Effector memory CD4-positive, alpha-beta T cell (primary cell): Measurements from ENCODE around the gene HOXA6.

Experiments
- DNase-seq, 3 donors: peaks; one replicate each; pipeline ENCODE4 v3.0.0-alpha.2; 2020
- H3K27ac ChIP-seq: 2 replicates; pipeline ENCODE4 v1.7.0; 2013; ENCODE audit warnings: mild to moderate bottlenecking, low read length, moderate library complexity; ENCODE audit not compliant: insufficient read depth, poor library complexity, severe bottlenecking
- H3K27me3 ChIP-seq: replicated peaks from 2 replicates; pipeline ENCODE4 v1.7.0; 2013; ENCODE audit warnings: mild to moderate bottlenecking, low read length; ENCODE audit not compliant: insufficient read depth, control insufficient read depth, poor library complexity, severe bottlenecking
- H3K36me3 ChIP-seq: 2 replicates; pipeline ENCODE4 v1.7.0; 2013; ENCODE audit warnings: mild to moderate bottlenecking, low read length, moderate library complexity; ENCODE audit not compliant: control insufficient read depth, insufficient read depth
- H3K4me1 ChIP-seq: 2 replicates; pipeline ENCODE4 v1.7.0; 2013; ENCODE audit warnings: low read length, mild to moderate bottlenecking; ENCODE audit not compliant: control insufficient read depth, insufficient read depth, poor library complexity, severe bottlenecking
- H3K4me3 ChIP-seq: 2 replicates; pipeline ENCODE4 v1.7.0; 2013; ENCODE audit warnings: low read length, low read depth, mild to moderate bottlenecking; ENCODE audit not compliant: insufficient read depth, poor library complexity, severe bottlenecking
- H3K9me3 ChIP-seq: 2 replicates; pipeline ENCODE4 v1.7.0; 2013; ENCODE audit warnings: mild to moderate bottlenecking, low read length, moderate library complexity; ENCODE audit not compliant: control insufficient read depth

The HOXA6 gene

DNA sequence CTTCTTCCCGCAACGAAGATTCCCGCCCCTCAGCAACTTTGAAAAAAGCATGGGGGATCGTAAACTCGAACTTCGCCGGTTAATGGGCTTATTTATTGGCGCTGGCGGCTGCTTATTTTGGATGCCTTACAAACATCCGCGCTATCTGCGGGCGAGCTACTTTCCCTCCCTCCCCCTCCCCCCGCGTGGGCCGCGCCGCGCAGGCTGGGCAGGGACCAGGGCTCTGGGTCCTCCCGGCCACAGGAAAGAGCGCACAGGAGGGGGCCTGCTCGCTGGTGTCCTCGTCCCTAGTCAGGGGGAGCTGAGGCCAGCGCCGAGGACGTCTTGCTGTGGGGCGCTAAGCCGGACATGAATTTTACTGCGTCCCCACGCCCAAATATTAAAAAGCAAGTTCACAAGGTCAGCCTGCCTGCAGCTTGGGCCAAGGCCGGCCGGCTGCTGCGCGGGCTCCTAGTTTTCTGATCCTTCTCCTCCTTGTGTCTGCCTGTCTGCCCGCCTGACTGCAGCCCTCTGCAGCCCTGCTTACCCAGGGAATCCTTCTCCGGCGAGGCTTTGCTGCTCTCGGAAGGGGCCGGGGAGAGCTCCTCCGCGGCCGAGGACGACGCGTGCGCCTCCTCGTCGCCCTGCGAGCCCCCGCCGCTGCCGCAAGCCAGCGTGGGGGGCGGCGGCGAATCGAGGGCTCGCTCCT is 25.4 kb upstream of the HOXA6 start:
- H3K9me3 ChIP-seq = no peaks in the 10 kb centered on the region
- peak overlapping the region; percentile 40 for H3K4me3 ChIP-seq
- H3K36me3 ChIP-seq = no peaks in the 10 kb centered on the region
- no peak overlapping the region for H3K27ac ChIP-seq
- peaks cover 84% of the 10 kb centered on the region for H3K27me3 ChIP-seq
- peaks cover 37% of the 10 kb centered on the region for H3K4me1 ChIP-seq
- no peak for DNase-seq

DNA sequence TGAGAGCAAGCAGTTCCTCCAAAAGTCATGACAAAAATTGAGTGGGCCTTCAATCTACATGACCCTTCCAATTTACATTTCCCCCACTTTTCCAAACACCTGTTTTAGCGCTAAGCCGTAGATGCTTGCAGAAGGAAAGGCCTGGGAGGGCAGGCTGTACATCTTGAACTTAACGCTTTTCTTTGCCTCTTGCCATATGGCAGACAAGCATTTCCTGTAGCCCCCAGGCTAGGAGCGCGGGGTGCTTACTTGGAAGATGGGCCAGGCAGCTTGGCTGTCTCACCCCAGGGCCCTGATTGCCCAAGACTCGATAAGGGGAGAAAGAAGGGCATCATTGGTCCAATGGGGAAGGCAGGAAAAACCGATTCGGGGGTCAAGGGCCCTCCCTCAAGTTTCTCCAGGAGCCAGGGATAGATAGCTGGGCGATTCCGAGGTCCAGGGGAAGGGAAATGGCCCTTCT is 24.8 kb upstream of the HOXA6 start:
- Histone ChIP-seq H3K4me1 (peaks cover 37% of the 10 kb centered on the region), H3K9me3 (no peaks in the 10 kb centered on the region), H3K4me3 (peak overlapping the region; percentile 40), H3K36me3 (no peaks in the 10 kb centered on the region), H3K27me3 (peaks cover 89% of the 10 kb centered on the region), H3K27ac (no peak overlapping the region)
- DNase-seq = no peak

DNA sequence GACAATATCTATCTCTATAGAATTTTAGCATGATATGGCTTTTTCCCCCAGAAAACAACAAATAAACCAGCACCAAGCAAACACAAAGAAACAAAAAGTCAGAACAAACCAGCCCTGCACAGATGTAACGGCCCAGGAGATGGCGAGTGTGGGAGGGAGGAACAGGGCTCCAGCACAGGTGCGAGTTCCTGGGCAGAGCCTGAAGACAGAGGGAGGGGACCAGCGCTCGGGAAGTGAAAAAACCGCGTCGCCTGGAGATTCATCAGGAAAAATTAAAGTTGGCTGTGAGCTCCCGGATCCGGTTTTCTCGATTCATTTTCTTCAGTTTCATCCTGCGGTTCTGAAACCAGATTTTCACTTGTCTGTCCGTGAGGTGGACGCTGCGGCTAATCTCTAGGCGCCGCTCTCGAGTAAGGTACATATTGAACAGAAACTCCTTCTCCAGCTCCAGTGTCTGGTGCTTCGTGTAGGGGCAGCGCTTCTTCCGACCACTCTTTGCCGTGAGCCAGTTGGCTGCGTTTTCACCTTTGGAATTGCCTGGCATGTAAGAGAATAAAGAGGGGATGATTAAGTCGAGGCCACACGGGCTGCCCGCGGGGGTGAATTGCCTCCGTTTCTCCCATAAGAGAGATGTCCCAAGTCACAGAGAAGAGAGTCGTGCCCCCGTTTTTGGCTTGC is 24.2 kb upstream of the HOXA6 start:
- Histone ChIP-seq H3K4me1 (peaks cover 37% of the 10 kb centered on the region), H3K27me3 (peaks cover 93% of the 10 kb centered on the region)
- DNase-seq = no peak

DNA sequence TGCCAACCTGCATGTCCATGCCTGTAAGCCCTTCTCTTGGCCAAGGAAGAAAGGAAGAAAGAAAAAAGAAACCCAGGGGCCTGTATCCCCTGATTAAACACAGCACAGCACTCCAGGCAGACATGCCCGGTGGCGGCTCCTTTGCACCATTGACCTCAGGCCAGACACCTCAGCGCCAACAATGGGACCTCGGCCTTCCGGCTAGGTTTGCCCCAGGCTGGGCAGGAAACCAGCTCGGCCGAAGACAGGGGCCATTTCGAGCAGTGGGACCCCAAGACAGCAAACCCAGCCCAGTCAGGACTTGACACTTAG is 23.7 kb upstream of the HOXA6 start:
- H3K27ac ChIP-seq = no peak overlapping the region
- H3K9me3 ChIP-seq = no peaks in the 10 kb centered on the region
- H3K27me3 ChIP-seq = peaks cover 98% of the 10 kb centered on the region
- H3K36me3 ChIP-seq = no peaks in the 10 kb centered on the region
- no peak overlapping the region for H3K4me3 ChIP-seq
- DNase-seq = no peak
- H3K4me1 ChIP-seq = peaks cover 39% of the 10 kb centered on the region

More for the DNA sequence above, 24.2 kb upstream of the HOXA6 start:
- H3K27ac ChIP-seq = no peak overlapping the region
- H3K4me3 ChIP-seq = no peak overlapping the region
- no peaks in the 10 kb centered on the region for H3K9me3 ChIP-seq
- no peaks in the 10 kb centered on the region for H3K36me3 ChIP-seq

DNA sequence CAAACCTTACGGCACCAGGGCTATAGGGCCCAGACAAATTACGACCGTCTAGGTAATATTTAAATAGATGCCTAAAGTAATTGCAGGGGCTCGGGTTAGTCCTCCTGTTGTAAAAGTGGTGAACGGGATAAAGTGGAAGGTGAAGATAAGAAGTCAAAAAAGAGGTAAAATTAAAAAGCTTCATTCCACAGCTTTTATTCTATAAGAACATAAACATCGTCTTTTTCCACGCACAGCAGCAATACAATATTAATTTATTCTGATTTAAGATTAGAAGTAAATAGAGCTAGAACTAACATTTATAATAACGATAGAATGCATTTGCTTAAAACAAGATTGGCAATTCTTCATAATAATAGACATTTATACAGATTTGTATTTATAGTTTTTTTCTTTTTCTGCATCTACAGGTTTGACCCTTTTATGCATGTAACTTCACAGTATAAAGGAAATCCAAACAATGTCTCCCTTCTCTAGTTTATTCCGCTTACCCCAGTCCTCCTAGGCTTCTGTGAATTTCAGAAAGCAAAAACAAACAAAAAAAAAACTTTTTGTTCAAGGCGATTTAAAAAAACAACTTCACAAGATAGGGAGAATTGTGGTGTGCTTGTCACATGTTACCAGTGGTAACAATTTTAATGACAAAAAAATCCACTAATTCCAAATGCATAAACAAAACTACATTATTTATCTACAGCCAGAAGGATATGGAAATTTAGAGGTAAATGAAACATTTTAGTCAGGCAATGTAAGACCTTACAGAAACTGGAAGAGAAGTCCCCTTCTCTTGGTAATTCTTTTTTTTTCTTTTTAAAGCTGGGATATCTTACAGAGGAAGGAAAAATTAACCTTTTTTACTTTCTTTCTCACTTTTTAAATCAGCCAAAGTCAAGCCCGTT is 23.1 kb upstream of the HOXA6 start:
- H3K36me3 ChIP-seq = no peaks in the 10 kb centered on the region
- peaks cover 100% of the 10 kb centered on the region for H3K27me3 ChIP-seq
- H3K9me3 ChIP-seq = no peaks in the 10 kb centered on the region
- no peak for DNase-seq
- no peak overlapping the region for H3K27ac ChIP-seq
- peaks cover 45% of the 10 kb centered on the region for H3K4me1 ChIP-seq
- H3K4me3 ChIP-seq = no peak overlapping the region

DNA sequence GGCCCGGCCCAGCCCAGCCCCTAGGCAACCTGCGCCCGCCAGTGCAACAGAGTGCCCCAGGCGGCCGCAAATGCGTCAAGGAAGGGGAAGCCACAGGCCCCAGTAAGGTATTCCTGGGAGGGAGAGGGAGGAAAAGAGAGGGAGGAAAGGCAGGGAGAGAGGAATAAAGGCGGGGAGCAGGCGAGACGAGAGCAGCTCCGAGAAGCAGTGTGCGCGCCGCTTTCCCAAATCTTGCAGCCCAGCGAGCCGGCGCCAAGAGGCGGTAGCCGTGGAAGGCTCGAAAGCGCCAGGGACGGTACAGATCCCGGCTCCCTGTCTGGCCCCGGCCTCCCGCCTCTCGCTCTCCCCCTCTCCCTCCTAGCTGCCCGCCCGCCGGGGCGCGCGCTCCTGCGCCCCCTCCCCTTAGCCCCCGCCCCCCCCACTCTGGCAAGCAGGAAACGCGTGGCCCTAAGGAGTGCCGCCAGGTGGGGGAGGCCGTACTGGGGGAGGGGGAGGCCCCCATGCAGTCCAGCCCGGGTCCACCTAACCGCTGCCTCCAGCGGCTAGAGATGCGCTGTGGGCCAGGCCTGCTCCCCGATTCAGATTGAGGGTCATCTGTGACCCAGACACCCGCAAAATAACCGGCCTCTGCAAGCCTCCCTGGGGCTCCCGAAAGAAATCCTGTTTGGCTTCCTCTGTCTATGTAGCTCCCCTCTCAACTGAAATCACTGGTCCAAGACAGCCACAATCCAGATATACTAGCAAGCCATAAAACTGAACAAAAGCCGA is 22.3 kb upstream of the HOXA6 start:
- Histone ChIP-seq H3K36me3 (no peaks in the 10 kb centered on the region), H3K9me3 (no peaks in the 10 kb centered on the region), H3K27ac (no peak overlapping the region), H3K4me1 (peaks cover 53% of the 10 kb centered on the region), H3K27me3 (peaks cover 100% of the 10 kb centered on the region), H3K4me3 (no peak overlapping the region)
- no peak for DNase-seq

DNA sequence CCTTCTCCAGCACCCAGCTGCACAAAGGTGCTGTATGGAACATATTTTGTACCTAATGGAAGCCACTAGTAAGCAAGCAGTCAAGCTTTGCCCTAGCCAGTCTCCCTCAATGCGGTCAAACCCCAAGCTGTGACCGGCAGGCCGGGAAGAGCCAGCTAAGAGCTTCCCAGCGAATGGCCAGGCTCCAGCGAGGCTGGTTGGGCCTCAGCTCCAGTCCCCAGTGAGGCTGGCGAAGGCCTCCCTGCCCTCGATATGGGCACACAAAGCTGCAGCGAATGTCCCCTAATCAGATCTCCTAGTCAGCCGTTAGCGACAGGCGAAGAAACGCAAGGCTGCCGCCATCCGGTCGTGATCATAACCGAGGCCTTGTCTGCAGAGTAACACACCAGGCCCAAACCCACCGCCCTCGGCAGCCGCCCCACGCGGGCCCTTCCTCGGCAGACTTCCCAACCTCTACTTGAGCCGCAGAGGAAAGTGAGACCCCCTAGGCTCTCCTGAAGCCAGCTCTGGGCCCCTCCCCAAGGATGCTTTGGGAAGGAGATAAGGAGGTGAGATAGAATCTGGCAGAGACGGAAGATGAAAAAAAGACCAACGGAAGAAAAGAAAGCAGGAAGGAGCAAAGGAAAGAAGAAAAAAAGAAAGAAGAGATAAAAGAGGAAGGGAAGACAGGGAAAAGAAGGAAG is 20.8 kb upstream of the HOXA6 start:
- peaks cover 100% of the 10 kb centered on the region for H3K27me3 ChIP-seq
- no peak overlapping the region for H3K4me3 ChIP-seq
- H3K36me3 ChIP-seq = no peaks in the 10 kb centered on the region
- no peak for DNase-seq
- no peaks in the 10 kb centered on the region for H3K9me3 ChIP-seq
- H3K27ac ChIP-seq = no peak overlapping the region
- peaks cover 47% of the 10 kb centered on the region for H3K4me1 ChIP-seq

DNA sequence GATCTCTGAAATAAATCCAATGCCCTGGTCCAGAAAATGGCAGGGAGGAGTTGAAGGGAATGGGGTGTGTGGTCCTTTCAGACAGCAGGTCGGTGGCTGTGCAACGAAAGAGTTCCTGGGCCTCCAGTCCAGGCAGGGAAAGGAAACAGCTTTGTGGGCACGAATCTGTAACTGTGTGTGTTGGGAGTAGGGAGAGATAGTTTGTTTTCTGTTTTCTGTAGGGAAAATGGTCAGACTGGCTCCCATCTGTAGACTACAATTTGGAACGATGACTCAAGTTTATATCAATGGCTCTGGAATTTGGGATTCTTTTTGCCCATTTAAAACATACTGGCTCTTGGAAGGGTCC is 20.3 kb upstream of the HOXA6 start:
- DNase-seq = no peak
- Histone ChIP-seq H3K4me1 (peaks cover 42% of the 10 kb centered on the region), H3K27ac (no peak overlapping the region)

More for the DNA sequence above, 20.3 kb upstream of the HOXA6 start:
- H3K27me3 ChIP-seq = peaks cover 97% of the 10 kb centered on the region
- H3K36me3 ChIP-seq = no peaks in the 10 kb centered on the region
- H3K9me3 ChIP-seq = no peaks in the 10 kb centered on the region
- H3K4me3 ChIP-seq = no peak overlapping the region
